Fibroblast of upper back skin (primary cell): ENCODE data around the gene CH25H.
"Not testable (repeated sequence)": the region's sequence is repeated elsewhere in the genome, so short reads cannot be mapped to it uniquely, and the experiment has no call there.

ENCODE experiments used
- DNase-seq: peaks from one replicate; pipeline ENCODE4 v3.0.0-alpha.2; 2013

The CH25H gene, protein sequence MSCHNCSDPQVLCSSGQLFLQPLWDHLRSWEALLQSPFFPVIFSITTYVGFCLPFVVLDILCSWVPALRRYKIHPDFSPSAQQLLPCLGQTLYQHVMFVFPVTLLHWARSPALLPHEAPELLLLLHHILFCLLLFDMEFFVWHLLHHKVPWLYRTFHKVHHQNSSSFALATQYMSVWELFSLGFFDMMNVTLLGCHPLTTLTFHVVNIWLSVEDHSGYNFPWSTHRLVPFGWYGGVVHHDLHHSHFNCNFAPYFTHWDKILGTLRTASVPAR

DNA sequence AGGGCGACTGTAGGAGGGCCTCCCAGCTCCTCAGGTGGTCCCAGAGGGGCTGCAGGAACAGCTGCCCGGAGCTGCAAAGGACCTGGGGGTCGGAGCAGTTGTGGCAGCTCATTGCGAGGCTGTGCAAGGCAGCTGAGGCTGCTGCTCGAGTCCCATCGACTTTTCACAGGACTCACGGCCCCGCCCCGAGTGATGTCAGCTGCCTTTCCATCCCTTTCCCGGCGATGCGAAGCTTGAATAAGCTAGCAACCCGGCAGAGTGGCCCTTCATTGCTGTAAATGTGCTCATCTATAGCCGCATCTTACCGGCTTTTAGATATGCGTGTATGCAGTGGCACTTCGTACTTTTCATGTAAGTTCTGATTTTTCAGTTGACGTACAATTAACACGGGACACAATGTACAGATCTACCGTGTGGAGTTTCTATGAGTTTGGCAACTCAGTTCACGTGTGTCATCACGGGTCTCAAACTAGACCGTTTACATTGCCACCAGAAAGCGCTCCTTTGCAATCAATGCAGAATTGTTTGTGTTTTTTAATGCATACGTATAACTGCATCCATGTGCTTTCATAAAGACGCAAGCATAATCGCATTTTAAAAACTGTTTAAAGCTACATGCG is at the start of gene CH25H:
Gene CH25H, minus strand, starts transcription at position 137 of the 620 bp plus-strand sequence. Its CDS starts 25 bp downstream, at position 112.
- peak; percentile 92 for DNase-seq

DNA sequence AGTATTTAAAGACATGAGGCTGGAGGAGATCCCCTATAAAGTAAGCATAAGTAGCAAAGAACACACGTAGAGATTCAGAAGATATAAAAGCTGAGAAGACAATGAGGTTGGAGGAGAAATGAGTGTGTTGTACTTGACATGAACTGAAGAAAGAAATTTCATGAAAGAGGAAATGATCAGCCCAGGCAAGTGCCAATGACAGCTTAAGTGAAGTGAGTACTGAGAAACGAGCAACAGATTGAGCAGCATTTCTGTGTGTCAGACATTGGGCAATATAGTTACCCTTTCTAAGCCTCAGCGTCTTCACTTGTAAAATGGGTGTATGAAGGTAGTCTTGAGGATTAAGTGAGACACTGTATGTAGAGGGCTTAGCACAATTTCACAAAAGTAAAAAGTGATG is 49.2 kb upstream of the CH25H start:
- DNase-seq, result no peak

DNA sequence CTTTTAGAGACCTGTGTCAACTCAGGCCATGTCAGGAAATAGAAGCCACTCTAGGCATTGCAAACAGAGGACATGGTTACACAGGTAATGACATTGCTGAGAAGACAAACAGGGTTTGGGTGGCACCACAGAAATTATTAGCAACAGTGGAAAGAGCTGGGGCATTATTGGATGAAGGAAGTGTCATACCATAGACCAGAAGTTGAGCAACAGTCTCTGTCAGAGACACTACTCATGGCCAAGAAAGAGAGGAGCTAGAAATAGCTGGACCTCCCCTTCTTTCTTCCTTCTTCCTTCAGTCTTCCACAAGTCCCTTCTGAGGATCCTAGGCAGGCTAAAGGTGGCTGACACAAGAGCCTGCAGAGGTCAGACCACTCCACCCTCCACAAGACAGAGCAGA is 48.7 kb upstream of the CH25H start:
- no peak for DNase-seq

DNA sequence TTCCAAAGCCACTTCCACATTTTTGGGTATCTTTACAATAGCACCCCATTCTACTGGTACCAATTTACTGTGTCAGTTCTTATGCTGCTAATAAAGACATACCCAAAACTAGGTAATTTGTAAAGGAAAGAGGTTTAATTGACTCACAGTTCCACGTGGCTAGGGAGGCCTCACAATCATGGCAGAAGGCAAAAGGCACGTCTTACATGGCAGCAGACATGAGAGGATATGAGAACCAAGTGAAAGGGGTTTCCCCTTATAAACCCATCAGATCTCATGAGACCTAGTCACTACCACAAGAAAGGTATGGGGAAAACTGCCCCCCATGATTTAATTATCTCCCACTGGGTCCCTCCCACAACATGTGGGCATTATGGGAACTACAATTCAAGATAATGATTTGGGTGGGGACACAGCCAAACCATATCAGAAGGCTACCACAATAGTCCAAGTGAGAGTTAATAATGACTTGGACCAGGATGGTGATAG is 48.0 kb upstream of the CH25H start:
- DNase-seq, result not testable (repeated sequence)

DNA sequence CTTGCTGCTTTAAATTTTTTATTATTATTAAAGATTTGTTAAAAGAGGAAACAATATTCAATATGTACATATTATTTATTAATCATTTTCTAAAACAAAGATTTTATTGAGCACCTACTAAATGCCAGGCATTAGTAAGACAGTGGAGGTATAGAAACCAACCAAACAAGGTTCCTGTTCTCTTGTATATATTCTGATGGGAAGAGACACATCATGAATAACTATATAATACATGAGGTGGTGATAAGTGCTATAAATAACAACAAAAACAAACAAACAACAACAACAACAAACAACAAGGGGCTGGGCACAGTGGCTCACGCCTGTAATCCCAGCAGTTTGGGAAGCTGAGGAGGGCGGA is 45.1 kb upstream of the CH25H start:
- no peak for DNase-seq

DNA sequence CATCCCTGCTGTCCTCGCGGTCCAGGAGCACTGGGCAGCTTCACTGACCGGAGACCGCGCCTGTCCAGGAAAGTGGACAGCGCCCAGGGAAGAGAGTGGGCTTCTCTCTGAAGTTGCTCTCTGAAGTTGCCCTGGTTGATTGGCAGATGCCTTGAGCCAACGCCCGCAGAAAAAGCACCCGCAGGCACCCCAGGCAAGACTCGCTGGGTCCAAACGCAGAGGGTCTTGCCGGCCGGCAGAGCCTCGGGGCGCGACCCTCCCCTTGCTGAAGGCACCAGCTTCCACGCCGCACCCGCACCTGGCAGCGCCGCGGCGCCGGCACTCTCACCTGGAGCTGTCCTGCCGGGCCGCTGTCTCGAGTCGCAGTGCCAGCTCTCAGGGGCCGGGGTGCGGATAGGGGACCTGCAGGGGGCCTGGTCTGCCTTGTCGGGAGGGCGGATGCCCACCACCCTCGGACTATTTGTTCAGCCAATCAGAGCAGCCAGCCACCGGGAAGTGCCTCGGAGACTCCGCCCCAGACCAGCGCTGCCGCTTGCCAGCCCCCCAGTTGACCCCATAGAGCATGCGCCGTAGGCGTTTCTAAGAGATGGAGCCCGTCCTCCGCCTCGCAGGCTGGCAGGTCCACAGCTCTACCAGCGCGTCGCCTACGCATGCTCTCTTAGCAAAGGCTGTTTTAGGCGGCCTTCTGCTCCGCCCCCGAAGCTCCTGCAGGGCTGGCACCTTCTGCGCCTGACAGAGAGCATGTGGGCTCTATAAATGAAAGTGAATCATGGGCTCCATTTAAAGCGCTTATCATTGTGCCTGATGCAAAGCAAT is 44.5 kb upstream of the CH25H start, which contains the start of gene LIPA:
Gene LIPA, minus strand, starts transcription at position 367 of the 816 bp plus-strand sequence. CDS start 4,127 bp downstream, outside the sequence.
- peak; percentile 97 for DNase-seq

DNA sequence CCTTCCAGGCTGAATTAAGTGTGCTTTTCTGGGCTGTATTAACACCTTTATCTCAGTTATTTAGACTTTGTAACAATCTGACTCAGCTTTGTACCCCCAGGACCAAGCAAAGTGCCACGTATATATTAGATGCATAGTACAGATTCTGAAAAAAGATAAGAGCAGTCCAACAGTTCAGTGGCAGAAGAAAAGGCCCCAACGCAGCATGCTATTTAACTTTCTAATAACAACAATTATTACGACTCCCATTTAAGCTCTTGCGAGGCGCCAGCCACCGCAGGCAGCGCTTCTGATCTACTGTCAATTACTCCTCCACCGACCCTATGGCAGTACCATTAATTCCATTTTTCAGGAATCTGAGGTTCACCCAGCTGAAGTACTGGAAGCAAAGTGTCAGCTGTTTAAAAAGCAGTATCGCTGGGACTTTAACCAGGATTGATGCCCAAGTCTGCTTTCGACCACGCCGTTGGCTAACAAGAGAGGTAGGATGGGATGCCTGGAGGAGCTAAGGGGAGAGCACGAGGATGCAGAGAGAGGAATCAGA is 43.8 kb upstream of the CH25H start:
- no peak for DNase-seq

DNA sequence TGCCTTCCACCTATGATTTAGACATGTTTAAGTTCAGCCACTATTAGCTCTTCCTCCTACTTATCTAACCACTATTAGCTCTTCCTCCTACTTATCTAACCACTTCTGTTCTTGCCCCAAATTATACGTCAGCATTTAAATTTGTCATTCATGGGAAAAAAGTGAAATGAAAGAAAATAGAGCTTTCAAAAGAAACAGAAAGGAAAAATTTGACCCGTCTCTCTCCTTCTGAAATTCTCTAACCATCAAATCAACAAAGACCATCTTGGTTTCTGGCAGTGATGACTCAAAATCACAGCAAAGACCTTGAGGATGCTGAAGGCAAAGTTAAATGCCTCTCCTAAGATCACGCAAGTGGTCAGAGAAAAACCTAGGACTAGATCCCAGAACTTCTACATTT is 41.9 kb upstream of the CH25H start:
- no peak for DNase-seq

DNA sequence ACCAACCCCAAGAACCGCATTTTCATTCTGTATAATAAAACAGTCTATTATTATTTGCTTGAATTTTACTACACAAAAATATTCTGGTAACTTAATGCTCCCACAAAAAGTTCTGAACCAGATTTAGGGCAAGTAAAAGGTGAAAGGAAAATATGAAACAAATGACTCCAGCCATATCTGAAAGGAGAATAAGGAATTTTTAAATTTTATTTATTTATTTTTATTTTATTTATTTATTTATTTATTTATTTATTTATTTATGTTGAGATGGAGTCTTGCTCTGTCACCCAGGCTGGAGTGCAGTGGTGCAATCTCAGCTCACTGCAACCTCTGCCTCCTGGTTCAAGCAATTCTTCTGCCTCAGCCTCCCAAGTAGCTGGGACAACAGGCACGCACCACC is 40.5 kb upstream of the CH25H start:
- not testable (repeated sequence) for DNase-seq

DNA sequence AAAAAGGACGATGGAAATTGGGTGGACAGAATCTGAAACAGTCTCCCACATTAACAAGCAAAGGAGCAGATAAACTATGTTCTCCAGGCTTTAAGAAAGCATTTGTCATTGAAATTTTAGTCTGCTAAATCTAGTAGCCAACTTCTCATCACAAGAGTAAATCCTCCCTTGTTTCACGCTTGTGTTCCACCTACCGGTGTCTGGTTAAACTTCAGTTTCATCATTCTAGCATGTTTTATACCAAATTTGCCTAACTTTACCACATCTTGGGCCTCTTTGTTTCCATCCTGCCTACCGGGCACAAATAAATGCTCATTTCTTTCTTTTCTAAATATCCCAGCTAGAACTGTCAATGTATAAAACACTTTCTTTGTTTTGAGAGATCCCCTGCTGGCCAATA is 38.7 kb upstream of the CH25H start:
- DNase-seq, result no peak

DNA sequence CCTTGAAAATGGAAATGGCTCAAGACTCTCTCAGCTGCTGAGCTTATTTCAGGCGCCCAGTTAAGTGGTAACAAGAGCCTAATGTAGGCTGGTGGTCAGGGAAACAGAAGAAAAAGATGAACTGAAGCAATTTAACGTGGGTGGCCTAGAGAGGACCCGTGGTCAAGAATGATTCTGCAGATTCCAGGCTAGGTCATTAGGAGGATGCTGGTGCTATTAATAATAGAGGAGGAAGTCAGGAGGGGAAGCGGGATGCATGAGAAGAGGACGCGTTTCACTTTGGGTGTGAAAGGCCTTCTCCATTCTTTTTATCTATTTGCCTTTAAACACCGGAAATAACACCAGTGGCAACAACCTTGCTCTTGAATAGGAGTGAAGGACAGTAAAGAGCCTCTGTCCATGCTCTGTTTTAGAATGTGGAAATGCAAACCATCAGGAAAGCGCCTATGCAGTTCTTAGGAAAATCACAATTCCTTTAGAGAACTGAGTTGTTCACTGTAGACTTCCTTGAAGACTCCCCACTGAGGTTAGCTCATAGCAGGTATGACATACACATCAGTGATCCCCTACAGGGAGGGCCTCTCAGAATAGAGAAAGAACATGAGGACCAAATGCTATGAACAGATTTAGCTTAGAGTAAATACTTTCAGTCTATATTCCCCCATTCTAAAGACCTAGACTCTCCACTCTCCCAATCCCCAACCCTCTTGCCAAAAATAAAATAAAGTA is 35.9 kb upstream of the CH25H start:
- DNase-seq, result no peak

DNA sequence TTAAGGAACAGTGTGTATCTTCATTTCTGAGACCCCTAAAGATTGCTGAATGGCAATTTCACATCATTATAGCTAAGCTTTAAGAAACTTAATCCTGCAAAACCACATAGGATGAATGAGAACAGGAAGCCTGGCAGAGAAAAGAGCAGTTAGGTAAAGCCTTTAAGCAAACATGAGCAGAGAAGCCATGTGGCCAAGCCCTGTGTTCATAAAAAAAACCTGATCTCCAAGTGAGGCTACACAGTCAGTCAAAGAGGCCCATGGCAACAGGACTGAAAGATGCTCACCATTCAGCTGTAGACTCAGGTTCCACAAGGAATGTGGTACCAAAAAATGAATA is 35.2 kb upstream of the CH25H start:
- DNase-seq, result no peak

DNA sequence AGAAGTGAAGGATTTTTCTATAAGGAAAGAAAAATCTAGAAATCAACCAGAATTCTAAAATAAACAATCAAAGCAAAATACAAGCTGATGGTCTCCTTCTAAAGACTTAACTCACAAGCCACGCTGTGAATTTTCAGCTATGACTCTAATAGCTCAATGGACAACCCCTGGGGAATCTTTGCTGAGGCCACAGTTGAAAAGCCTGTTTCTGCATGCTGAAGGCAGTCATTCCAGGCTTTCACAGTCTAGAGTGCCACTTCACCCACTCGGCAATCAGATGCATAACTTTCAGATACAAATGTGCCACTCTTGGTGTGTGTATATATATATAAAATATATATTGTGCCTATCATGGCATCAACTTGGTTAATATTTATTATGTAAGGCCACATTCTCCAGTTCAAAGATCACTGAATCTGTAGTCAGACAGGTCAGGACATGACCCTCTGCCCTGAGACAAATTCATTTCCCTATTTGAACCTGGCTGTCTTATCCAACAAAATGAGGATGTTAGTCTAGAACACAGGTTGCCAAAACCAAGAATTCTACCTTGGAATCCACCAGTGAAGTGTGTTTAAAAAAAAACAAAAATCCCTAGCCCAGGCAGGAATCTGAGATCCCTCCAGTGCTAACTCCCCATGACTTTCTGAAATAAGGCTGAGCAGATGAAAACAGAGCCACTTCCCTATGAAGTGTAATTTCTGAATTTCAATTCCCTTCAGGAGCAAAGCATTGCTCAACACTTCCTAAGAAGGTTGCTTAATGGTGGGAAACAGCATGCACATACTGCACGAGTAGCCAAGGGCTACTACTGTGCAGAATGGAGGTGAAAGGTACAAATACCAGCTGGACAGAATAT is 34.6 kb upstream of the CH25H start:
- no peak for DNase-seq

DNA sequence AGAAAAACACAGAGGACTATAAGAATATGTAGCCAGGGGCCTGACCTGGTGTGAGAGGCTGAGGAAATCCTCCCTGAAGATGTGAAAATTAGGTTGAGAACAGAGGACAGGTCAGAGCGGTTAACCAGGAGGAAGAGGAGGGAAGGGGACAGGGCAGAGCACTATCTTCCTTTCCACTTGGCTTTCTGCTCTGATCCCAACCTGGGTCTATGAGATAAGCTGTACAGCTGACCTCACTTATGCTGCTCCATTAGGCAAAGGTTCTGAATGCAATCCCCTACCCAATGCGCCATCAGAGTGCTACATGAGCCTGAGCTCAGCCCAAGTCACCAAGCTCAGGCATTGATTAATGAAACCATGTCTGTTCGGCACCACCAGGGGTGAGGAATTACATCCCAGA is 33.9 kb upstream of the CH25H start:
- DNase-seq, result no peak

DNA sequence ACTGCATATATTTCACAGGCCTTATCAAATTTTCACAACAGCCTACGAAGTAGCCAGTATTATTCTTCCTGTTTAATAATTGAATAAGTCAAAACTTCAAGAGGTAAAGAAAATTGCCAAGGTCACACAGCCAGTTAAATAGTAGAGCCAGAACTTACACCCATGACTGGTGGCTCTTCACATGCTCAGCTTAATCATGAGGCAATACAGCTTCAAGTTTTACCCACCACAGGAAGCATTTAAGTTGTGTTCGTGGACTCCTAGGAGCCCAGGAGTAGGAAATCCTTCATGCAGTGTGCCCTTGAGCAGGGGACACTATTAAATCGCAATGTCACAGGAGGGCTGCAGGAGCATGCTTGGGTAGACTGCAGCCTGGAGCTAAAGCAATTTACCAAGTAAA is 33.4 kb upstream of the CH25H start:
- DNase-seq, result no peak

DNA sequence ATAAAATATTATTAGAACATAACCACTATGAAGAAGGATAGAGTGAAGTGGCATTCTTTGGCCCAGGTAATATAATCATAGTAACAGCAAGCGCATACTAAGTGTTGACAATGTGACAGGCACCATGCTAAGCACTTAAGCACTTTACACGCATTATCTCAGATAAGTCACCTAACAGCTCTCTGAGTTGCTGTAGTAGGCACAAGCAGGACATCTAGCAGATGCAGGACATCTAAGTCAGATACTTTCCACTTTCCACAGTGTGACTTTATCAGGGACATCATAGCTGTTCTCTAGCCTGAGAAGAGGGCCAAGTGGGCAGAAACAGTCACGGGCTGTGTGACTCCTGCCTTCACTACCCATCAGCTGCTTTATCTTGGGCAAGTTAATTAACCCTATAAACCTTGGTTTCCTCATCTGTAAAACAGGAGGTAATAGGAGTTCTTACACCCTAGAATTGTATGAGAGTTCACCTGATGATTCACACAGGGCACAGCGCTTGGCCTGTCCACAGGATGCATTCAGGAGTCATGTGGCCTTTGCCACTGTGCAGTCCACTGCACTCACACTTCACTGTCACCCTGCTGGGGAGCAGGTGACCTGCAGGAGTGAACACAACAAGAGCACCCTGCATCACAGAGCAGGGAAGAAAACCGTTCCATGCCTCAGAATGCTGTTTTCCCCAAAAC is 32.0 kb upstream of the CH25H start:
- DNase-seq, result no peak

DNA sequence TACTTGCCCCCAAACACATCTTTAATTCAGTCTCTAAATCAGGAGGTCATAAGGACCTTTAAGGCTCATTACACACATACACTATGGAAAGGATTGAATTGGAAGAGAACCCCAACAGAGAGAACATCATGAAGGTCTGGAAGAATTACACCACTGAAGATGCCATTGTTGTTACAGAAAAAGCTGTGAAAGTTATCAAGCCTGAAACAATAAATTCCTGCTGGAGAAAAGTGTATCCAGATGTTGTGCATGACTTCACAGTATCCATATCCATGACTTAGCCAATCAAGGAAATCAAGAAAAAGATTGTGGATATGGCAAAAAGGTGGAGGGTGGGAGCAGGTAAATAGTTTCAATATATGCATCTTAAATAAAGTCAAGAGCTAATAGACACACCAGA is 30.7 kb upstream of the CH25H start:
- no peak for DNase-seq

DNA sequence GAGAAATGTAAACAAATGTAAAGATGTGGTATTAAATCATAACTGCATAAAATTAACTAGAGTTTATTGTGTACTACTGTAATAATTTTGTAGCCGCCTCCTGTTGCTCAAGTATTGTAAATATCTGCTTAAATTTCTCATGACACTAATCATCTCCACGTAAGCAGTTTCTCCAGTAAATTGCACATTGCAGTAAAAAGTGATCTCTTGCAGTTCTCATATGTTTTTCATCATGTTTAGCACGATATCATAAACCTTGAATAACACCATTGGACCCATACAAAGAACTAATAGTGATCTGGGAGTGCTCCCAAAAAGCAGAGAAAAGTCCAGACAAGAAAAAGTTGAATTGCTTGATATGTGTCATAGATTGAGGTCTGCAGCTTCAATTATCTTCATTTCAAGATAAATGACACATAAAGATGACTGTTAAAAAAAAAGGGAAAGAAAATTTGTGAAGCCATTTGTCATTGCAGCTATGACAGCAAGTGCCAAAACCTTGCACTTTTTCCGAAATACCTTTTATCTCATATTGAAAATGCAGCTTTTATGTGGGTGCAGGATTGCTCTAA is 29.2 kb upstream of the CH25H start:
- peak; percentile 80 for DNase-seq

DNA sequence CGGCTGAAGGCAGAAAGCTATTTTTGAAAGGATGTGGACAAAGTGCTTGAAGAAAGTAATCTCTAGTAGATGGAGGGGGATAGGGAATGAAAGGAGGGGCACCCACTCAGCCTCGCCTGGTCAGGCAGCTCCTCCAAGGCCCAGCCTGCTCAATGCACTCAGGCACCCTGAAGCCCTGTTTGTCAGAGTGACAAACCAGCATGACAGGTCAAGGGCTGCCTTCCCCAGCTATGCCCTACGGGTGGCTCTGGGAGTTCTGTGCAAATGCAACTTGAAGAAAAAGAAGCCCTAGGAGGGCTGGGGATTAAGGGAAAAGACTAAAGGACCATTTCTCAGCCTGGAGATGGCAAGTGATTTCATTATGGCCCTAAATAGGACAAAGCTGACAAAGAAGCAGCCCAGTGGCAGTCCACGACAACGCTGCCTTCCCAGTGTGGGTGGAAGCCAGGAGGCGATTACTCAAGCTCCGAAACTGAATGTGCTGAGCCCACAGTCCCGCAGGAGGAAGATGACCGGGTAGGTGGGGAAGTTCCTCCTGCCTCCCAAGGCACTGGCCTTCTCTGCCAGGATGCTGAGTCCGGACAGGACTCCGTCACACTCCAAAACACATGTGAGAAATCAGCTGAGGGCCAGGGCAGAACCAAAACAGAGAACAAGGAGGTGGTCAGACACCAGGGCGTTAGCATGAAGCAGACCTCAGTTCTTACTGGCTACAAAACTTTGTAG is 28.1 kb upstream of the CH25H start:
- DNase-seq, result no peak

DNA sequence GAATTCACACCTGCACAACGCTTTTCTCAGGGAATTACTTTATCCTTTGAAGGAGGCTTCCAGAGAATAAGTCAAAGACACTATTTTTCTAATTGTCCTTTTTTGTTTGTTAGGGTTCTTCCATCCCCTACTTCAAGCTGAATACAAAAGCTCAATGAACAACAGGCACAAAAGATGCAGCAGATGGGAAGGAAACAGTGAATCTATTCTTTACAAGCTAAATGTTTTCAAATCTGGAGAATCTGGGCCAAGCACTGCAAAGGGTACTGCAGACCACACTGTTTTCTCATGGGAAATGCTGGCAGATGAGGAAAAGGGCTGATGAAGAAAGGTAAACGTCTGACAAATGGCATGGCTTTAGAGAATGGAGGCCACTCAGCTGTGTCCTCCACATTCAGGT is 25.9 kb upstream of the CH25H start:
- no peak for DNase-seq
